HCT116 (cell line): ENCODE results near the gene TMEM185B. TPM values are rescaled to one million over a fixed set of nuclear protein-coding genes. Genes with fewer than 3 reads are reported as not detected.

Experiments
- ATAC-seq: fragments of 200-7000 bp; cut with Tn5 transposase; 2 replicates; pipeline ENCODE4 v1.9.1; 2020; ENCODE audit warnings: mild to moderate bottlenecking, moderate library complexity
- BruUV-seq: library from RNA; stranded (reverse); fragments of 400-500 nt; replicated peaks from 2 replicates; lab custom pipeline; 2021; lab: Mats Ljungman, UMichigan
- CTCF ChIA-PET: fragments of 300-600 bp; sonication (Branson Sonifier 250); formaldehyde crosslinking; loops from one replicate; lab custom pipeline; 2021; ENCODE audit warnings: antibody characterized with exemption; lab: Charles Lee
- POLR2A ChIA-PET: fragments of 300-600, 350-600 bp; sonication (Branson Sonifier 250); formaldehyde crosslinking; loops from one replicate; lab custom pipeline; 2021; ENCODE audit warnings: antibody characterized with exemption; lab: Charles Lee
- RAD21 ChIA-PET, 2 experiments: fragments of 300-600 bp; sonication (Branson Sonifier 250); formaldehyde crosslinking; loops; one replicate each; lab custom pipeline; 2023; ENCODE audit warnings: low total read pairs in 2 of 2; ENCODE audit not compliant: uncharacterized antibody in 2 of 2, unreplicated experiment in 2 of 2, low non-redundant PET in 1 of 2; lab: Charles Lee
- DNase-seq: peaks from one replicate; pipeline ENCODE4 v3.0.0-alpha.2; 2010; ENCODE audit warnings: low read depth, low spot score
- H2AFZ ChIP-seq: fragments of 200-600 bp; shearing (Covaris generic), sonication (generic); 2 replicates; pipeline ENCODE4 v1.6.1; 2017; ENCODE audit warnings: low read depth, mixed run types, mixed read lengths, antibody characterized with exemption, low read length; ENCODE audit not compliant: poor library complexity, severe bottlenecking
- H3K27ac ChIP-seq: 2 replicates; pipeline ENCODE4 v1.5.1; 2012; ENCODE audit warnings: low read depth, low read length
- H3K27me3 ChIP-seq: fragments of 200-600 bp; sonication (generic); 2 replicates; pipeline ENCODE4 v1.6.1; 2016; ENCODE audit warnings: mixed run types, low read length, mixed read lengths; ENCODE audit not compliant: insufficient read depth
- H3K36me3 ChIP-seq, 2 experiments: fragments of 200-500 bp in 1 of 2; fragments of 200-600 bp in 1 of 2; sonication (Bioruptor generic) in 1 of 2; sonication (generic) in 1 of 2; 2 replicates each; pipeline versions ENCODE4 v1.5.1 to v1.6.1; 2014 to 2016; ENCODE audit warnings: low read length in 2 of 2, inconsistent platforms in 1 of 2, mixed read lengths in 1 of 2, mixed run types in 1 of 2; ENCODE audit not compliant: insufficient read depth in 2 of 2, control insufficient read depth in 1 of 2
- H3K4me1 ChIP-seq, 2 experiments: fragments of 200-600 bp in 1 of 2; sonication (generic) in 1 of 2; 2 replicates each; pipeline versions ENCODE4 v1.5.1 to v1.6.1; 2012 to 2017; ENCODE audit warnings: low read length in 2 of 2, inconsistent platforms in 1 of 2, mild to moderate bottlenecking in 1 of 2, mixed read lengths in 1 of 2, mixed run types in 1 of 2, moderate library complexity in 1 of 2; ENCODE audit not compliant: insufficient read depth in 2 of 2, control insufficient read depth in 1 of 2
- H3K4me2 ChIP-seq: fragments of 200-600 bp; sonication (generic); 2 replicates; pipeline ENCODE4 v1.6.1; 2017; ENCODE audit warnings: mixed run types, low read length, mixed read lengths
- H3K4me3 ChIP-seq, 2 experiments: fragments of 200-600 bp in 1 of 2; sonication (generic) in 1 of 2; replicated peaks in 1 of 2; 2 replicates each; pipeline ENCODE4 v1.5.1; 2011 to 2016; ENCODE audit warnings: low read length in 2 of 2, control low read depth in 1 of 2, low read depth in 1 of 2, mild to moderate bottlenecking in 1 of 2, mixed read lengths in 1 of 2, mixed run types in 1 of 2
- H3K79me2 ChIP-seq: fragments of 200-600 bp; sonication (generic); 2 replicates; pipeline ENCODE4 v1.6.1; 2017; ENCODE audit warnings: mild to moderate bottlenecking, mixed run types, low read length, moderate library complexity, mixed read lengths; ENCODE audit not compliant: insufficient read depth
- H3K9ac ChIP-seq: fragments of 200-600 bp; sonication (generic); 2 replicates; pipeline ENCODE4 v1.6.1; 2016; ENCODE audit warnings: low read length, mixed read lengths
- H3K9me2 ChIP-seq: fragments of 200-600 bp; sonication (generic), shearing (Covaris generic); 2 replicates; pipeline ENCODE4 v1.6.1; 2017; ENCODE audit warnings: mixed run types, mild to moderate bottlenecking, moderate library complexity; ENCODE audit not compliant: insufficient read depth
- H3K9me3 ChIP-seq, 2 experiments: fragments of 200-500 bp in 1 of 2; fragments of 200-600 bp in 1 of 2; sonication (Bioruptor generic) in 1 of 2; sonication (generic) in 1 of 2; 2 replicates each; pipeline ENCODE4 v1.6.1; 2014 to 2017; ENCODE audit warnings: low read length in 2 of 2, mixed read lengths in 2 of 2, inconsistent platforms in 1 of 2, low read depth in 1 of 2, mild to moderate bottlenecking in 1 of 2, mixed run types in 1 of 2, moderate library complexity in 1 of 2; ENCODE audit not compliant: control insufficient read depth in 1 of 2, insufficient read depth in 1 of 2
- H4K20me1 ChIP-seq: fragments of 200-600 bp; sonication (generic), shearing (Covaris generic); 2 replicates; pipeline ENCODE4 v1.6.1; 2017; ENCODE audit warnings: mixed run types, mild to moderate bottlenecking, moderate library complexity; ENCODE audit not compliant: insufficient read depth
- CTCF ChIP-seq, 3 experiments: fragments of 200-600 bp in 1 of 3; sonication (generic) in 1 of 3; IDR thresholded peaks in 2 of 3; conservative IDR thresholded peaks in 1 of 3; 2 replicates each; pipeline ENCODE4 v1.5.1; 2012 to 2017; ENCODE audit warnings: low read depth in 2 of 3, low read length in 2 of 3, antibody characterized with exemption in 1 of 3, borderline replicate concordance in 1 of 3, control low read depth in 1 of 3, mild to moderate bottlenecking in 1 of 3, mixed read lengths in 1 of 3, mixed run types in 1 of 3, moderate library complexity in 1 of 3; ENCODE audit not compliant: insufficient read depth in 1 of 3
- EGR1 ChIP-seq: IDR thresholded peaks from 2 replicates; pipeline ENCODE4 v1.6.1; 2012; ENCODE audit warnings: low read depth
- ELF1 ChIP-seq: IDR thresholded peaks from 2 replicates; pipeline ENCODE4 v1.6.1; 2012; ENCODE audit warnings: low read depth, borderline replicate concordance
- EZH2 ChIP-seq: fragments of 200-600 bp; sonication (generic); IDR thresholded peaks from 2 replicates; pipeline ENCODE4 v1.6.1; 2017; ENCODE audit warnings: antibody characterized with exemption, mixed run types
- EZH2phosphoT487 ChIP-seq: fragments of 200-600 bp; IDR thresholded peaks from 2 replicates; pipeline ENCODE4 v1.6.1; 2018; ENCODE audit warnings: antibody characterized with exemption, borderline replicate concordance
- FOSL1 ChIP-seq: IDR thresholded peaks from 2 replicates; pipeline ENCODE4 v1.6.1; 2012; ENCODE audit warnings: low read depth
- JUND ChIP-seq: IDR thresholded peaks from 2 replicates; pipeline ENCODE4 v1.6.1; 2012
- POLR2A ChIP-seq: IDR thresholded peaks from 2 replicates; pipeline ENCODE4 v1.7.0; 2011; ENCODE audit warnings: borderline replicate concordance; ENCODE audit not compliant: insufficient read depth, insufficient read length; ENCODE audit errors: extremely low read depth
- RAD21 ChIP-seq: IDR thresholded peaks from 2 replicates; pipeline ENCODE4 v1.6.1; 2012; ENCODE audit warnings: low read depth, mild to moderate bottlenecking
- REST ChIP-seq: IDR thresholded peaks from 2 replicates; pipeline ENCODE4 v1.6.1; 2012; ENCODE audit warnings: low read depth
- SP1 ChIP-seq: IDR thresholded peaks from 2 replicates; pipeline ENCODE4 v1.6.1; 2012; ENCODE audit warnings: low read depth
- SRF ChIP-seq: IDR thresholded peaks from 2 replicates; pipeline ENCODE4 v1.6.1; 2012; ENCODE audit warnings: low read depth
- TCF7L2 ChIP-seq: IDR thresholded peaks from 2 replicates; pipeline ENCODE4 v1.7.0; 2011; ENCODE audit warnings: borderline replicate concordance, inconsistent platforms; ENCODE audit not compliant: insufficient read depth, insufficient read length; ENCODE audit errors: extremely low read depth
- YY1 ChIP-seq: IDR thresholded peaks from 2 replicates; pipeline ENCODE4 v1.6.1; 2011; ENCODE audit warnings: low read length, low read depth, moderate library complexity, mild to moderate bottlenecking; ENCODE audit not compliant: insufficient replicate concordance; ENCODE audit errors: extremely low read depth
- ZFX ChIP-seq: fragments of 450-650 bp; IDR thresholded peaks from 2 replicates; pipeline ENCODE4 v1.6.1; 2017
- ZNF274 ChIP-seq: fragments of 200-500 bp; sonication (Bioruptor generic); IDR thresholded peaks from 2 replicates; pipeline ENCODE4 v1.6.1; 2014; ENCODE audit warnings: mild to moderate bottlenecking, low read depth, low read length, inconsistent platforms
- intact Hi-C: fragments of 100-400 bp; cut with micrococcal nuclease; formaldehyde crosslinking; loops from 2 replicates; pipeline ENCODE4 v1.10.0; 2022
- total RNA-seq: library from RNA; stranded (reverse); gene quantifications from one replicate; pipeline ENCODE4 v1.2.1, GENCODE V29; 2021; ENCODE audit not compliant: unreplicated experiment
- TF ChIP-seq, protein P1 (sequence below): IDR thresholded peaks from 2 replicates; pipeline ENCODE4 v1.6.1; 2011; ENCODE audit warnings: mild to moderate bottlenecking, low read length, moderate library complexity; ENCODE audit not compliant: insufficient replicate concordance; ENCODE audit errors: extremely low read depth
- TF ChIP-seq, protein P2 (sequence below): IDR thresholded peaks from 2 replicates; pipeline ENCODE4 v1.6.1; 2012

TMEM185B gene
- total RNA-seq, 1 experiment from 2014 or later, result 27.1 TPM

DNA sequence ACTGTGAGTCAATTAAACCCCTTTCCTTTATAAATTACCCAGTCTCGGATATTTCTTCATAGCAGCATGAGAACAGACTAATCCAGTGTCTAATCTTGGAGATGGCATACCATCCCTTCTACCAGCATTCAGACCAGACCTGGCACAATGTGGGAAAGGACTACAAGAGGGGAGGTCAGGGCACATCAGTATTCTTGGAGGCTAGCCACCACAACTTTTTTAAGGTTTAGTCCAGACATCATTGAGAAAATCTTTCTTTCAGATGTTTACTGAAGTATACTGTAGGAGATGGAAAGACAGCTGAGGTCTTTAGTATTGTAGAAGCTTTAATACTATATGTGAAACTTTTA is 33.4 kb upstream of the TMEM185B start:
- H3K9me3 ChIP-seq, result no peaks in the 10 kb centered on the region
- H3K9ac ChIP-seq, result no peak overlapping the region
- RAD21 ChIA-PET, result no interaction called here
- ATAC-seq (no peak), DNase-seq (no peak)
- no peak overlapping the region for H3K4me2 ChIP-seq
- no peaks in the 10 kb centered on the region for H4K20me1 ChIP-seq
- no peaks in the 10 kb centered on the region for H3K36me3 ChIP-seq
- H3K4me3 ChIP-seq, result no peak overlapping the region
- H3K27me3 ChIP-seq, result no peaks in the 10 kb centered on the region
- CTCF ChIA-PET, result no interaction called here
- POLR2A ChIA-PET, result no interaction called here
- H2AFZ ChIP-seq, result no peak overlapping the region
- peaks cover 7 to 20% of the 10 kb centered on the region in 2 experiments; a peak in 3 of 4 replicates for H3K4me1 ChIP-seq
- no peaks in the 10 kb centered on the region for H3K9me2 ChIP-seq
- BruUV-seq, result no TSS peak
- H3K79me2 ChIP-seq, result peaks cover 64% of the 10 kb centered on the region
- no peak overlapping the region for H3K27ac ChIP-seq
- intact Hi-C loops, result no loop called here
- TF ChIP-seq POLR2A, result no peak
- no peak for TF ChIP-seq EZH2
- TF ChIP-seq, protein P1, sequence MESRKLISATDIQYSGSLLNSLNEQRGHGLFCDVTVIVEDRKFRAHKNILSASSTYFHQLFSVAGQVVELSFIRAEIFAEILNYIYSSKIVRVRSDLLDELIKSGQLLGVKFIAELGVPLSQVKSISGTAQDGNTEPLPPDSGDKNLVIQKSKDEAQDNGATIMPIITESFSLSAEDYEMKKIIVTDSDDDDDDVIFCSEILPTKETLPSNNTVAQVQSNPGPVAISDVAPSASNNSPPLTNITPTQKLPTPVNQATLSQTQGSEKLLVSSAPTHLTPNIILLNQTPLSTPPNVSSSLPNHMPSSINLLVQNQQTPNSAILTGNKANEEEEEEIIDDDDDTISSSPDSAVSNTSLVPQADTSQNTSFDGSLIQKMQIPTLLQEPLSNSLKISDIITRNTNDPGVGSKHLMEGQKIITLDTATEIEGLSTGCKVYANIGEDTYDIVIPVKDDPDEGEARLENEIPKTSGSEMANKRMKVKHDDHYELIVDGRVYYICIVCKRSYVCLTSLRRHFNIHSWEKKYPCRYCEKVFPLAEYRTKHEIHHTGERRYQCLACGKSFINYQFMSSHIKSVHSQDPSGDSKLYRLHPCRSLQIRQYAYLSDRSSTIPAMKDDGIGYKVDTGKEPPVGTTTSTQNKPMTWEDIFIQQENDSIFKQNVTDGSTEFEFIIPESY, result no peak
- TF ChIP-seq SP1, result no peak
- TF ChIP-seq FOSL1, result no peak
- TF ChIP-seq RAD21, result no peak
- TF ChIP-seq YY1, result no peak
- TF ChIP-seq, protein P2, sequence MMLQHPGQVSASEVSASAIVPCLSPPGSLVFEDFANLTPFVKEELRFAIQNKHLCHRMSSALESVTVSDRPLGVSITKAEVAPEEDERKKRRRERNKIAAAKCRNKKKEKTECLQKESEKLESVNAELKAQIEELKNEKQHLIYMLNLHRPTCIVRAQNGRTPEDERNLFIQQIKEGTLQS, result no peak
- TF ChIP-seq REST, result no peak
- TF ChIP-seq JUND, result no peak
- no peak for TF ChIP-seq ELF1
- no peak for TF ChIP-seq SRF
- no peak for TF ChIP-seq EGR1
- TF ChIP-seq TCF7L2, result no peak
- no peak for TF ChIP-seq EZH2phosphoT487
- TF ChIP-seq CTCF (IDR thresholded peaks at IDR 0.05 in 2 of 3, conservative IDR thresholded peaks at IDR 0.05 in 1 of 3; ENCODE audit: borderline replicate concordance in 1 of 3, insufficient read depth in 1 of 3, low read depth in 2 of 3, low read length in 2 of 3), result no peak
- TF ChIP-seq ZFX, result no peak
- TF ChIP-seq ZNF274, result no peak
